Mesenchymal stem cell (in vitro differentiated cells and primary cell): Measurements from ENCODE around the gene ASB13.

Experiments used
- DNase-seq: peaks from one replicate; pipeline ENCODE4 v3.0.0-alpha.2; 2013
- H2AFZ ChIP-seq: one replicate; pipeline ENCODE4 v1.6.1; 2013; ENCODE audit warnings: low read depth, mild to moderate bottlenecking, control low read depth, inconsistent platforms, low read length, moderate library complexity
- H2AK5ac ChIP-seq: 2 replicates; pipeline ENCODE4 v1.6.1; 2013; ENCODE audit warnings: low read length, moderate library complexity, mild to moderate bottlenecking, inconsistent platforms; ENCODE audit not compliant: severe bottlenecking
- H2BK120ac ChIP-seq: one replicate; pipeline ENCODE4 v1.6.1; 2013; ENCODE audit warnings: low read depth, mild to moderate bottlenecking, inconsistent platforms, low read length, moderate library complexity
- H2BK12ac ChIP-seq, 2 experiments: one replicate each; pipeline ENCODE4 v1.6.1; 2013; ENCODE audit warnings: inconsistent platforms in 2 of 2, low read length in 2 of 2, mild to moderate bottlenecking in 2 of 2, moderate library complexity in 2 of 2, control low read depth in 1 of 2
- H2BK15ac ChIP-seq: one replicate; pipeline ENCODE4 v1.6.1; 2013; ENCODE audit warnings: mild to moderate bottlenecking, low read depth, inconsistent platforms; ENCODE audit not compliant: poor library complexity, severe bottlenecking
- H2BK5ac ChIP-seq: 2 replicates; pipeline ENCODE4 v1.6.1; 2013; ENCODE audit warnings: low read depth, mild to moderate bottlenecking, low read length, control low read depth, inconsistent platforms; ENCODE audit not compliant: poor library complexity, severe bottlenecking
- H3K14ac ChIP-seq, 2 experiments: one replicate each; pipeline ENCODE4 v1.6.1; 2013; ENCODE audit warnings: inconsistent platforms in 2 of 2, low read length in 2 of 2, control low read depth in 1 of 2, mild to moderate bottlenecking in 1 of 2, moderate library complexity in 1 of 2
- H3K18ac ChIP-seq, 2 experiments: one replicate each; pipeline ENCODE4 v1.6.1; 2013; ENCODE audit warnings: inconsistent platforms in 2 of 2, low read length in 2 of 2, control low read depth in 1 of 2, low read depth in 1 of 2, mild to moderate bottlenecking in 1 of 2
- H3K23ac ChIP-seq, 2 experiments: one replicate each; pipeline ENCODE4 v1.6.1; 2013; ENCODE audit warnings: inconsistent platforms in 2 of 2, low read length in 2 of 2, mild to moderate bottlenecking in 2 of 2, moderate library complexity in 2 of 2, control low read depth in 1 of 2
- H3K27ac ChIP-seq: 2 replicates; pipeline ENCODE4 v1.5.1; 2013; ENCODE audit warnings: mild to moderate bottlenecking, moderate library complexity, low read length, control low read depth, inconsistent platforms; ENCODE audit not compliant: poor library complexity, severe bottlenecking
- H3K27me3 ChIP-seq, 2 experiments: 2 replicates each; pipeline versions ENCODE4 v1.6.1 to v1.7.0; 2013; ENCODE audit warnings: low read length in 2 of 2, mild to moderate bottlenecking in 2 of 2, moderate library complexity in 2 of 2, control low read depth in 1 of 2, inconsistent platforms in 1 of 2; ENCODE audit not compliant: control insufficient read depth in 1 of 2, insufficient read depth in 1 of 2
- H3K36me3 ChIP-seq, 2 experiments: 2 replicates each; pipeline versions ENCODE4 v1.6.1 to v1.7.0; 2013; ENCODE audit warnings: low read length in 2 of 2, control low read depth in 1 of 2, inconsistent platforms in 1 of 2, low read depth in 1 of 2, mild to moderate bottlenecking in 1 of 2; ENCODE audit not compliant: insufficient read depth in 2 of 2, control insufficient read depth in 1 of 2
- H3K4ac ChIP-seq, 2 experiments: one replicate each; pipeline ENCODE4 v1.6.1; 2013; ENCODE audit warnings: inconsistent platforms in 2 of 2, low read length in 2 of 2, mild to moderate bottlenecking in 2 of 2, moderate library complexity in 2 of 2, control low read depth in 1 of 2, low read depth in 1 of 2
- H3K4me1 ChIP-seq: 2 replicates; pipeline ENCODE4 v1.6.1; 2013; ENCODE audit warnings: low read depth, low read length, control low read depth; ENCODE audit not compliant: control insufficient read depth, insufficient read depth
- H3K4me2 ChIP-seq: 2 replicates; pipeline ENCODE4 v1.6.1; 2013; ENCODE audit warnings: low read length, mild to moderate bottlenecking, inconsistent platforms; ENCODE audit not compliant: poor library complexity, severe bottlenecking
- H3K4me3 ChIP-seq, 2 experiments: 2 replicates each; pipeline versions ENCODE4 v1.5.1 to v1.7.0; 2013; ENCODE audit warnings: low read length in 2 of 2, mild to moderate bottlenecking in 2 of 2, control low read depth in 1 of 2, low read depth in 1 of 2; ENCODE audit not compliant: insufficient read depth in 1 of 2
- H3K79me1 ChIP-seq: replicated peaks from 2 replicates; pipeline ENCODE4 v1.6.1; 2013; ENCODE audit warnings: mild to moderate bottlenecking, control low read depth, low read length, inconsistent platforms; ENCODE audit not compliant: poor library complexity, severe bottlenecking
- H3K9ac ChIP-seq: 2 replicates; pipeline ENCODE4 v1.7.0; 2013; ENCODE audit warnings: mild to moderate bottlenecking, low read length, moderate library complexity
- H3K9me3 ChIP-seq: 2 replicates; pipeline ENCODE4 v1.7.0; 2013; ENCODE audit warnings: mild to moderate bottlenecking, low read length; ENCODE audit not compliant: control insufficient read depth
- H4K8ac ChIP-seq: one replicate; pipeline ENCODE4 v1.6.1; 2013; ENCODE audit warnings: inconsistent platforms, mild to moderate bottlenecking, low read length, moderate library complexity
- H4K91ac ChIP-seq: one replicate; pipeline ENCODE4 v1.6.1; 2013; ENCODE audit warnings: mild to moderate bottlenecking, low read length, inconsistent platforms
- WGBS: methylation state at CpG from one replicate; pipeline ENCODE4 v1.1.7; 2013; ENCODE audit warnings: mixed read lengths; 5-methylcytosine and 5-hydroxymethylcytosine counted together

Gene ASB13

GRCh38 chr10:5608608-5609220 is 57.7 kb downstream of the ASB13 start:
- no peak overlapping the region for H3K23ac ChIP-seq
- H2BK5ac ChIP-seq, result no peak overlapping the region
- no peak overlapping the region for H2BK15ac ChIP-seq
- H3K4me1 ChIP-seq, result peaks cover 17% of the 10 kb centered on the region
- no peak overlapping the region for H3K9ac ChIP-seq
- no peak overlapping the region for H3K27ac ChIP-seq
- no peak overlapping the region for H3K18ac ChIP-seq
- no peaks in the 10 kb centered on the region for H3K79me1 ChIP-seq
- H3K14ac ChIP-seq, result no peak overlapping the region
- H3K27me3 ChIP-seq, result no peaks in the 10 kb centered on the region
- no peak overlapping the region for H2BK12ac ChIP-seq
- no peak overlapping the region for H2BK120ac ChIP-seq
- no peaks in the 10 kb centered on the region for H3K9me3 ChIP-seq
- H3K4ac ChIP-seq, result no peak overlapping the region
- DNase-seq, result no peak
- no peak overlapping the region for H3K4me2 ChIP-seq
- H2AK5ac ChIP-seq, result no peak overlapping the region
- no peak overlapping the region for H2AFZ ChIP-seq
- WGBS, result 90% methylated on average over 12 of the region's 12 CpGs
- no peak overlapping the region for H4K8ac ChIP-seq
- no peak overlapping the region for H3K4me3 ChIP-seq
- no peak overlapping the region for H4K91ac ChIP-seq
- H3K36me3 ChIP-seq, result no peaks in the 10 kb centered on the region

- DNase-seq, result no peak
- no peak overlapping the region for H3K4ac ChIP-seq
- 94% methylated on average over 7 of the region's 7 CpGs for WGBS
These were observed 58.8 kb downstream of the ASB13 start for GRCh38 chr10:5607594-5607993.

GRCh38 chr10:5606864-5607263 is 59.5 kb downstream of the ASB13 start:
- H3K9me3 ChIP-seq, result no peaks in the 10 kb centered on the region
- H3K23ac ChIP-seq, result no peak overlapping the region
- 87% methylated on average over 10 of the region's 10 CpGs for WGBS
- no peak overlapping the region for H3K4ac ChIP-seq
- no peak overlapping the region for H4K8ac ChIP-seq
- H3K4me2 ChIP-seq, result no peak overlapping the region
- no peaks in the 10 kb centered on the region for H3K36me3 ChIP-seq
- H2BK15ac ChIP-seq, result no peak overlapping the region
- H3K18ac ChIP-seq, result no peak overlapping the region
- no peak overlapping the region for H4K91ac ChIP-seq
- H2AK5ac ChIP-seq, result no peak overlapping the region
- no peak for DNase-seq
- H2BK120ac ChIP-seq, result no peak overlapping the region
- H3K27me3 ChIP-seq, result no peaks in the 10 kb centered on the region
- H3K4me3 ChIP-seq, result no peak overlapping the region
- no peak overlapping the region for H3K14ac ChIP-seq
- peaks cover 9% of the 10 kb centered on the region for H3K4me1 ChIP-seq
- no peaks in the 10 kb centered on the region for H3K79me1 ChIP-seq
- no peak overlapping the region for H2BK5ac ChIP-seq
- no peak overlapping the region for H3K27ac ChIP-seq
- H2BK12ac ChIP-seq, result no peak overlapping the region
- H3K9ac ChIP-seq, result no peak overlapping the region
- H2AFZ ChIP-seq, result no peak overlapping the region

More at GRCh38 chr10:5607594-5607993, 58.8 kb downstream of the ASB13 start:
- Histone ChIP-seq H2AK5ac (no peak overlapping the region), H3K14ac (no peak overlapping the region), H2BK12ac (no peak overlapping the region), H3K4me2 (no peak overlapping the region), H3K27ac (no peak overlapping the region), H3K9me3 (no peaks in the 10 kb centered on the region), H3K9ac (no peak overlapping the region), H4K91ac (no peak overlapping the region), H3K27me3 (no peaks in the 10 kb centered on the region), H3K4me3 (no peak overlapping the region), H4K8ac (no peak overlapping the region), H2AFZ (no peak overlapping the region), H3K36me3 (no peaks in the 10 kb centered on the region), H2BK15ac (no peak overlapping the region), H3K4me1 (peaks cover 15% of the 10 kb centered on the region), H3K79me1 (no peaks in the 10 kb centered on the region), H3K18ac (no peak overlapping the region), H2BK5ac (no peak overlapping the region), H3K23ac (no peak overlapping the region), H2BK120ac (no peak overlapping the region)

GRCh38 chr10:5606321-5606720 is 60.1 kb downstream of the ASB13 start:
- Histone ChIP-seq H2AK5ac (no peak overlapping the region), H2BK120ac (no peak overlapping the region), H2BK15ac (no peak overlapping the region), H3K27me3 (no peaks in the 10 kb centered on the region), H3K4ac (no peak overlapping the region), H4K8ac (no peak overlapping the region), H3K4me2 (no peak overlapping the region), H3K4me3 (no peak overlapping the region), H2BK12ac (no peak overlapping the region), H2AFZ (no peak overlapping the region), H2BK5ac (no peak overlapping the region), H3K23ac (no peak overlapping the region), H3K79me1 (no peaks in the 10 kb centered on the region), H3K27ac (no peak overlapping the region), H3K4me1 (peaks cover 6% of the 10 kb centered on the region), H3K9ac (no peak overlapping the region), H3K9me3 (no peaks in the 10 kb centered on the region), H3K36me3 (no peaks in the 10 kb centered on the region), H4K91ac (no peak overlapping the region), H3K18ac (no peak overlapping the region), H3K14ac (no peak overlapping the region)
- no peak for DNase-seq
- WGBS, result 98% methylated on average over 6 of the region's 8 CpGs
